Choroid plexus epithelial cell (primary cell): Measurements from ENCODE around the gene GLRX2.

Experiments used
- DNase-seq: peaks from one replicate; pipeline ENCODE4 v3.0.0-alpha.2; 2010; ENCODE audit warnings: low read depth
- H3K4me3 ChIP-seq: 2 replicates; pipeline ENCODE4 v1.5.1; 2011; ENCODE audit warnings: low read depth, mild to moderate bottlenecking, control low read depth, low read length, moderate library complexity
- TF ChIP-seq, protein P1 (sequence below): conservative IDR thresholded peaks from 2 replicates; pipeline ENCODE4 v1.5.1; 2011; ENCODE audit warnings: low read depth, mild to moderate bottlenecking, control low read depth, inconsistent platforms, low read length, moderate library complexity

The GLRX2 gene

GRCh38 chr1:193083365-193084088, 21.7 kb downstream of the GLRX2 start:
- H3K4me3 ChIP-seq, result no peak overlapping the region
- no peak for DNase-seq
- TF ChIP-seq, protein P1, sequence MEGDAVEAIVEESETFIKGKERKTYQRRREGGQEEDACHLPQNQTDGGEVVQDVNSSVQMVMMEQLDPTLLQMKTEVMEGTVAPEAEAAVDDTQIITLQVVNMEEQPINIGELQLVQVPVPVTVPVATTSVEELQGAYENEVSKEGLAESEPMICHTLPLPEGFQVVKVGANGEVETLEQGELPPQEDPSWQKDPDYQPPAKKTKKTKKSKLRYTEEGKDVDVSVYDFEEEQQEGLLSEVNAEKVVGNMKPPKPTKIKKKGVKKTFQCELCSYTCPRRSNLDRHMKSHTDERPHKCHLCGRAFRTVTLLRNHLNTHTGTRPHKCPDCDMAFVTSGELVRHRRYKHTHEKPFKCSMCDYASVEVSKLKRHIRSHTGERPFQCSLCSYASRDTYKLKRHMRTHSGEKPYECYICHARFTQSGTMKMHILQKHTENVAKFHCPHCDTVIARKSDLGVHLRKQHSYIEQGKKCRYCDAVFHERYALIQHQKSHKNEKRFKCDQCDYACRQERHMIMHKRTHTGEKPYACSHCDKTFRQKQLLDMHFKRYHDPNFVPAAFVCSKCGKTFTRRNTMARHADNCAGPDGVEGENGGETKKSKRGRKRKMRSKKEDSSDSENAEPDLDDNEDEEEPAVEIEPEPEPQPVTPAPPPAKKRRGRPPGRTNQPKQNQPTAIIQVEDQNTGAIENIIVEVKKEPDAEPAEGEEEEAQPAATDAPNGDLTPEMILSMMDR, result no peak

DNA sequence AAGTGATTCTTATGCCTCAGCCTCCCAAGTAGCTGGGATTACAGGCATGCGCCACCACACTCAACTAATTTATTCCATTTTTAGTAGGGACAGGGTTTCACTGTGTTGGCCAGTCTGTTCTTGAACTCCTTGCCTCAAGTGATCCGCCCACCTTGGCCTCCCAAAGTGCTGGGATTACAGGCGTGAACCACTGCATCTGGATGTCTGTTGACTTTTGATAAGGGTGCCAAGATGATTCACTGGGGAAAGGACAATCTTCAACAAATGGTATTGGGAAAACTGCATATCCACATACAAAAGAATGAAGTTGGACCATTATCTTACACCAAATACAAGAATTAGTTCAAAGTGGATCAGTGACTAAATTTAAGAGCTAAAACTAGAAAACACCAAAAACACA, 26.0 kb downstream of the GLRX2 start:
- DNase-seq, result no peak
- no peak overlapping the region for H3K4me3 ChIP-seq
- TF ChIP-seq, protein P1, result no peak

DNA sequence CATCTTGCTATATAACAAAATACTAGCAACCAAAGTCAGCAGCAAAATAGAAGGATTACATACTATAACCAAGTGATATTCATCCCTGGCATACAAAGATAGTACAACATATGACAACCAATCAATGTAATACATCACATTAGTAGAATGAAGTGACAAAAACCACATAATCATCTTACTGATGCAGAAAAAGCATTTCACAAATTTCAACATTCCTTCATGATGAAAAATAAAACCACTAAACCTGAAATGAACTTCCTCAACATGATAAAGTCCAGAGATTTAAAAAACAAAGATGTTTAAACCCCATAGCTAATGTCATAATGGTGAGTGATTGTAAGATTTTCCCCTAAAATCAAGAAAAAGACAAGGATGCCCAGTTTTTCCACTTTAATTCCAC, 27.2 kb downstream of the GLRX2 start:
- H3K4me3 ChIP-seq, result no peak overlapping the region
- TF ChIP-seq, protein P1, result no peak
- DNase-seq, result peak; percentile 21

DNA sequence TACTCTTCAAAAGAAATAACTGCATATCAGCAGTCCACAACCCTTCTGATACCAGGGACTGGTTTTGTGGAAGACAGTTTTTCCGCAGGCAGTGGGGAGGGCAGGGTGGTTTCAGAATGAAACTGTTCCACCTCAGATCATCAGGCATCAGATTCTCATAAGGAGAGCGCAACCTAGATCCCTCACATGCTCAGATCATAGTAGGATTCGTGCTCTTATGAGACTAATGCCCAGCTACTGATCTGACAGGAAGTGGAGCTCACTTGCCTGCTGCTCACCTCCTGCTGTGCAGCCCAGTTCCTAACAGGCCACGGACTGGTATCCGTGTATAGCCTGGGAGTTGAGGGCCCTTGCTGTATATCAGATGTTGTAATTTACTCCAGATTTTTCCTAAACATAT, 34.3 kb downstream of the GLRX2 start:
- no peak overlapping the region for H3K4me3 ChIP-seq
- peak; percentile 72 for DNase-seq
- TF ChIP-seq, protein P1, result no peak

DNA sequence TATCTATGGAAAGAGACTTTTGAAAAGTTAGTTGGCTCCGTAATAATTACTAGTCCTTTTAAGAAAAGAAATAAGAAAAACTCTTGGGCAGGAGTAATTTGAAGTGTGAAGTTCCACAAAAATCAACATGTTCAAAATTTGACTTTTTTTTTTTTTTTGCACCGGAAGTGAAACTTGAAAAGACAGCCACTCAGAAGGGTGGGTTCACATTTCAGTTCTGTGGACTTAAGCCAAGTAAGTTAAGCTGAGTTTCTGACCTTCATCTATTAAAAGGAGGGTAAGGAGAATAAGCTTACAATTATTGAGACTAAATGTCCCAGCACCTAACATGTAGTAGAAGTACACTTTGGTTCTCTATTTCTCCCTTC, 34.8 kb downstream of the GLRX2 start:
- no peak overlapping the region for H3K4me3 ChIP-seq
- DNase-seq, result peak; percentile 39
- TF ChIP-seq, protein P1, result no peak

GRCh38 chr1:193069748-193070385, 35.3 kb downstream of the GLRX2 start:
- no peak overlapping the region for H3K4me3 ChIP-seq
- DNase-seq, result peak; percentile 26
- TF ChIP-seq, protein P1, result peak; percentile 57

GRCh38 chr1:193068013-193068412, 37.2 kb downstream of the GLRX2 start:
- TF ChIP-seq, protein P1, result no peak
- no peak overlapping the region for H3K4me3 ChIP-seq

More at GRCh38 chr1:193068013-193068412, 37.2 kb downstream of the GLRX2 start:
- DNase-seq, result no peak
